ENCODE data around the gene CNTN4.

CNTN4 gene

GRCh38 chr3:2770451-2770850 is 671.8 kb downstream of the CNTN4 start:
- no peaks in the 10 kb centered on the region for H3K27me3 ChIP-seq (replicated peaks)
- DNase-seq: no peak
- no peak for TF ChIP-seq CTCF (IDR thresholded peaks at IDR 0.05; ENCODE audit: low read depth, low read length, missing control alignments)
- no peak overlapping the region for H3K27ac ChIP-seq
- in situ Hi-C loops (cut with HindIII; ENCODE audit: low pct_ligation_motif_present, low sequenced_read_pairs): no loop called here
- H3K36me3 ChIP-seq (replicated peaks): no peaks in the 10 kb centered on the region
- no peak overlapping the region for H3K4me3 ChIP-seq (ENCODE audit: low read depth, low read length)

- Histone ChIP-seq H3K4me3 (ENCODE audit: low read depth, low read length) (no peak overlapping the region), H3K27ac (no peak overlapping the region), H3K27me3 (replicated peaks) (no peaks in the 10 kb centered on the region), H3K36me3 (replicated peaks) (no peaks in the 10 kb centered on the region)
- no peak for DNase-seq
- in situ Hi-C loops (cut with HindIII; ENCODE audit: low pct_ligation_motif_present, low sequenced_read_pairs): no loop called here
- TF ChIP-seq CTCF (IDR thresholded peaks at IDR 0.05; ENCODE audit: low read depth, low read length, missing control alignments): no peak
Measured at GRCh38 chr3:2771193-2771592, 672.5 kb downstream of the CNTN4 start.

GRCh38 chr3:2771741-2772140 is 673.1 kb downstream of the CNTN4 start:
- Histone ChIP-seq H3K27ac (no peak overlapping the region), H3K27me3 (replicated peaks) (no peaks in the 10 kb centered on the region), H3K4me3 (ENCODE audit: low read depth, low read length) (no peak overlapping the region), H3K36me3 (replicated peaks) (no peaks in the 10 kb centered on the region)
- TF ChIP-seq CTCF (IDR thresholded peaks at IDR 0.05; ENCODE audit: low read depth, low read length, missing control alignments): no peak
- DNase-seq: no peak
- in situ Hi-C loops (cut with HindIII; ENCODE audit: low pct_ligation_motif_present, low sequenced_read_pairs): no loop called here

- no peak overlapping the region for H3K27ac ChIP-seq
- in situ Hi-C loops (cut with HindIII; ENCODE audit: low pct_ligation_motif_present, low sequenced_read_pairs): no loop called here
- DNase-seq: no peak
- H3K27me3 ChIP-seq (replicated peaks): no peaks in the 10 kb centered on the region
- no peak for TF ChIP-seq CTCF (IDR thresholded peaks at IDR 0.05; ENCODE audit: low read depth, low read length, missing control alignments)
- H3K4me3 ChIP-seq (ENCODE audit: low read depth, low read length): no peak overlapping the region
- no peaks in the 10 kb centered on the region for H3K36me3 ChIP-seq (replicated peaks)
Measured at GRCh38 chr3:2772803-2773202, 674.1 kb downstream of the CNTN4 start.

DNA sequence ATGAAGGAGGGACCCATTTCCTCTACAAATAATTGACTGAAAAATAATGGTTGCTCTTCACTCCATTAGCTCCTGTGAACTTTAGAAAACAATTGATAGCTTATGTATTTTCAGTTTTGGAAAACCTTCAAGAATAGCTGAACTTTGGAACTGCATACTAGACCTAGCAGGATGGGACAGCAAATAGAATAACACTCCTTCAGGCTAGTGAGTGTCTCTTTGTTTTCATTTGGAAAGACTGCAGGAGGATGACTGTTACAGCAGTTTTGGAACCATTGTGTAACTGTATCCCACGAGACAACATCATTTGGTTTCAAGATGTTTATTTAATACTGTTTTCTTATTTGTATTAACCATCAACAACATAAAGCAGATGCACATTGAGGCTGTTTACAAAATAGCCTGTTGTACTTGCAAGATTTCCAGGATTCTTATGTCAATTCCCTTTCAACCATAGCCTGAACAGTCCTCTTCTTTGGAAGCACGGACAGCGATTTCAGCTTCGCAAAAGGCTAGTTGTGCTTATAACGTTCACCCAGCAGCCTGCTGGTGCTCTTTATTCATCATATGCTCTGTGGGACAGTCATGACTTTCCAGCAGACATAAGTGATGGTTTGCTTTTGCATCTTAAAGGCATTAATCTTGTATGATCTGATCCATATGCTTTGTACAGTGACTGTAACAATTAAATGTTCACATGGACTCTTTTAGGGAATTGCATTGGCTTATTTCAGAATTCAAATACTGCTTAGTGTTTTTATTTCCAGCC is 676.0 kb downstream of the CNTN4 start:
- in situ Hi-C loops (cut with HindIII; ENCODE audit: low pct_ligation_motif_present, low sequenced_read_pairs): no loop called here

More for the DNA sequence above, 676.0 kb downstream of the CNTN4 start:
- Histone ChIP-seq H3K36me3 (replicated peaks) (no peaks in the 10 kb centered on the region), H3K27me3 (replicated peaks) (no peaks in the 10 kb centered on the region), H3K27ac (no peak overlapping the region), H3K4me3 (ENCODE audit: low read depth, low read length) (no peak overlapping the region)
- no peak for TF ChIP-seq CTCF (IDR thresholded peaks at IDR 0.05; ENCODE audit: low read depth, low read length, missing control alignments)
- no peak for DNase-seq

All from brain microvascular endothelial cell (primary cell).